Islet precursor cell (in vitro differentiated cells): ENCODE results near the gene ARL6IP6.
"Not testable (repeated sequence)": the region's sequence is repeated elsewhere in the genome, so short reads cannot be mapped to it uniquely, and the experiment has no call there.

ENCODE experiments used
- DNase-seq: peaks from one replicate; pipeline ENCODE4 v3.0.0-alpha.2; 2018

Gene ARL6IP6

DNA sequence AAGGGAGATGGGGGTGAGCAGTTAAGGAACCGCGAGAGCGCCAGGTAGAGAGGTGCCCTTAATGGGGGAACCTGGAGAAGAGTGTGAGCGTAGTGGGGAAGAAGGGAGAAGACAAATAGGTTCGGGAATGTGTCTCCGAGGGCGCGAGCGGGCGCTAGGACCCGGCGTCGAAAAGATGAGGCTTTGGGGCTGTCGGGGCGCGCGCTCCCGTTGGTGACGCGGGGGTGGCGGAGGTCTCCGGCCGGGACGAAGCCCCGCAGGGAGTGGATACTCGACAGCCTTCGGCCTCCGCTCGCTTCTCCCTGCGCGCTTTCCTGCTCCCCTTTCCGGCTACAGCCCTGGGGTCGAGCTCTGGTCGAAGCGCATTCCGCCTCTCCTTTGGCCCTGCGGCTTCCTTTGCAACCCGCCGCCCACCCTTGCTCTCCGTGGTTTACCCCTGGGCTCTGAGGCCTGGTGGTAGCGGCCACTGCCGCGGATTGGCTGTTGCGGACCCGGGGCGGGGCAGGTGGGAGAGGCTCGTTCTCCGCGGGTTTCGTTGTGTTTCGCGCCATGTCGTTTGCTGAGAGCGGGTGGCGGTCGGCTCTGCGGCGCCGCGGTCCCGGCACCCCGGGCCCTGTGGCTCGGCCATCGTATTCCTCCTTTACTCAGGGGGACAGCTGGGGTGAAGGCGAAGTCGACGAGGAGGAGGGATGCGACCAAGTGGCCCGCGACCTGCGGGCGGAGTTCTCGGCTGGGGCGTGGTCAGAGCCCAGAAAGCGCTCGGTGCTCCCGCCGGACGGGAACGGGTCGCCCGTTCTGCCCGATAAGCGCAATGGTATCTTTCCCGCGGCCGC is at the start of gene ARL6IP6:
Gene ARL6IP6, plus strand, starts transcription at position 545 of the 833 bp plus-strand sequence. Its CDS starts 5 bp downstream, at position 550.
- peak; percentile 96 for DNase-seq

- no peak for DNase-seq
Observed at GRCh38 chr2:152674334-152674733, 44.1 kb upstream of the ARL6IP6 start.

- DNase-seq, result no peak
Observed at GRCh38 chr2:152676461-152676860, 42.0 kb upstream of the ARL6IP6 start.

DNA sequence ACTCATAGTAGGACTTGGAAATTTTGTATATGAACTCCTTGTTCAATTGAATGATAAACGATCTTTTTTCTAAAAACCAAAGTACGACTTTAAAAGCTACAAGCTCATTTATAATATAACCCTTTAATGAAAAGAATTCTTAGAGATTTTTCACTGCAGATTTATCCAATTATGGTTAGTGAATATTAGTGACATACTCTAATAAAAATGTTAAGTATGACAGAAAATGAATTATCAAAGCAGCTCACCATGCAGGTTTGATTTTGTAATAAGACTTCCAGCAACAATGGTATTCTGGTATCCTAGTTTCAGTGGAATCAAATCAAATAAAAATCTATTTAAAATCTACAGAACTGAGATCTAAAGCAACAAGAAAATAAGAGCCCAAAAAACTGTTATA is 39.6 kb upstream of the ARL6IP6 start:
- no peak for DNase-seq

- DNase-seq, result no peak
Observed at GRCh38 chr2:152682663-152683062, 35.8 kb upstream of the ARL6IP6 start.

- DNase-seq, result no peak
Observed at GRCh38 chr2:152683400-152683799, 35.0 kb upstream of the ARL6IP6 start.

DNA sequence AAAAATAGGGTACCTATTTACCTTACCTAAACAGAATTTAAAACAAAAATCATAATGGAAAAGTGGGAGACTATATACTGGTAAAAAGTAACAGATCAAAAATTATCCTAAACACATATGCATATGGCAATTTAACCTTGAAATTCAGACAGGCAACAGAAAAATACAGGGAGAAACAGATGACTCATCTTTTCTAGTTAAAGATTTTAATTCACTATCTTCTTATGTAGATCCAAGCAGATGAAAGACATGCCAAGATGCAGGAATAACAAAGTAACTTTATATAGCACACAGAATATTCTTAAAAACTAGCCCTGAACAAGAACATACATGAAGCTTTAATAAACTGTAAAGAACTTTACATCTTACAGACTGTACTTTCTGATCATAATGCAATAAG is 32.1 kb upstream of the ARL6IP6 start:
- DNase-seq, result no peak

GRCh38 chr2:152693033-152693432 is 25.4 kb upstream of the ARL6IP6 start:
- no peak for DNase-seq

- peak; percentile 78 for DNase-seq
Observed at GRCh38 chr2:152694161-152694661, 24.2 kb upstream of the ARL6IP6 start.

- DNase-seq, result no peak
Observed at GRCh38 chr2:152695763-152696162, 22.7 kb upstream of the ARL6IP6 start.

DNA sequence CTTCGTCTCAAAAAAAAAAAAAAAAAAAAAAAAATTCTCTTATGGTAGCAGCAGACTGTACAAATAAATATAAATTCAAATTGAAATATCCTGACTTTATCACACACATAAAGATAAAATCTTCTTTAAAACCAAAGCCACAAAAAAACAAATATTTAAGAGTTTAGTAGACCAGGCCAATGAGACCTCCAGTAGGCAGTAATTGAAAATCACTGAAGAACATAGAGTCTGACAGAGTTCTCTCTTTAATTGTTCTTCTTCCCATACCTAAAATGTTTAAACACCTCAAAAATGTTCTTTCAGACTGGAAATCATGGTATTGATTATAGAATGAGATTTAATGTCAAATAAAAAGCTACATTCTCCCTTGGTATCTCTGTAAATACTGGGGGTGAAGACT is 21.9 kb upstream of the ARL6IP6 start:
- DNase-seq, result no peak

DNA sequence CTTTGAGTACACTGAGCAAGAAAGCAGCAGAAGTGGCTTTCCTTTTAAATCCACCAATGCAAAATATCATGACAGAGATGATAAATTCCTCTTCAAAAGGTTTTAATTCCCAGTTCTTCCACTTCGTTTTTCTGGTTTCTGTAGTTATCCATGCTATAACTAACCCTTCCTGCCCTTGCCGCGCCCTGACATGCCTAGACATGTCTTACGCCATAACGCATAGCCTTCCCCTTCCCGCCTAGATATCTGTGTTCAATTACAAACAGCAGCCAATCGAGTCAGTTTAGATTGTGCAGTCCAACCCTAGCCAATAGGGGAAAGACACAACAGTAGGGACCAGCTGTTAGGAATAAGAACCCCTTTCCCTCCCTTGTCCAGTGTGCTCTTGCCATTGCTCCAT is 17.2 kb upstream of the ARL6IP6 start:
- no peak for DNase-seq

DNA sequence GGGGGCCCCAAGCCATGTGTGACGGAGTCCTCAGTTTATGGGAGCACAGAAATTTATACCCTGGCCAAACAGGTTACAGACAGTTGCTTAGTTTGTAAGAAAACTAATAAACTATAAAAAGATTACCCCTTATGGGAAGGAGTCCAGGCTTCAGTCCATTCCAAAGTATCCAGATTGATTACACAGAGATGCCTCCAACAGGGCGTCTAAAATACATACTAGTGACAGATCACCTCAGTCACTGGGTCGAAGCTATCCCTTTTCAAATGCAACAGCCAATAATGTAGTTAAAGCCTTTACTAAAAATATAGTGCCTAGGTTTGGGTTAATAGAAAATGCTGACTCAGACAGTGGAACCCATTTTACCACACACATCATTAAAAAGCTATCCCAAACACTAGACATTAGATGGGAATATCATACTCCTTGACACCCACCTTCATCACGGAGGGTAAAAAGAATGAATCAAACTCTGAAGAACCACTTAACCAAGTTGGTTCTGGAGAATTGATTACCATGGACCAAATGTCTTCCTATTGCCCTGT is 11.9 kb upstream of the ARL6IP6 start:
- no peak for DNase-seq

GRCh38 chr2:152708742-152709141 is 9.7 kb upstream of the ARL6IP6 start:
- no peak for DNase-seq

- no peak for DNase-seq
Observed at GRCh38 chr2:152710713-152711112, 7.7 kb upstream of the ARL6IP6 start.

- no peak for DNase-seq
Observed at GRCh38 chr2:152715112-152715511, 3.3 kb upstream of the ARL6IP6 start.

GRCh38 chr2:152715854-152716428 is 2.5 kb upstream of the ARL6IP6 start:
- peak; percentile 61 for DNase-seq

GRCh38 chr2:152716805-152717227 is 1.6 kb upstream of the ARL6IP6 start:
- peak; percentile 58 for DNase-seq

- peak; percentile 99 for DNase-seq
Observed at GRCh38 chr2:152717228-152718075, 968 bp upstream of the ARL6IP6 start, which contains the start of gene PRPF40A. TSS of gene PRPF40A (minus strand) at chr2:152717461. CDS start at chr2:152717439, 22 bp downstream.

DNA sequence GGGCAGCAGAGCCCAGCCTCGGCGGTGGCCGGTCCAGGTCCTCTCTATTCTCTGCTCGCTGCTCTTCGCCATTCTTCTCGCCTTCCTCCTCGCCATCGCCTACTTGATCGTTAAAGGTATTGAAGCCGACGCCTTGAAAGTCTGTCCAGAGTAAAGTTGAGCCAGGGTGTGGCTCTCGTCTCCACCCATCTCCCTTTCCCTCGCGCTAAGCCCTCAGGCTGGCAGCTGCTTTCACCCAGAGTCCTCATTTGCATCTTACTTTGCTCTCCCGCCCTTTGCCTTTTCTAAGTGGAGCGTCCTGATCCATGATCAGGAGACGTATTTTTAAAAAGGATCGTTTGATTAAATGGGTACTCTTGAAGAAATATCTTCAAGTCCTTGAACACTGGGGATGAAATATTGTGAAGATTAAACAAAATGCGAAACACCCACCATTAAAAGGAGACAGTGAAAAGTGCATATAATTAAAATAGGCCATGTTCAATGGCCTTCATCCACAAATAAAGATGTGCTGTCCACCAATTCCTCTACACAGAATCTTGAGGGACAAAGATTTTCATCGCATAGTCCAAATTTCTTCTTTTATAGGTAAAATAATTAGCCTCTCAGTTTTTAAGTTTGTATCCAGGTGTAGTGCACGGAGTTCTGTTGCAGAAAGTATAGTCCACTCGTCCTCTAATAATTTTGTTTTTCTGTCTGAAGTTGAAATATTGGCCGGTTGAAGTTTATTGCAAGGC is 657 bp downstream of the ARL6IP6 start:
- peak; percentile 84 for DNase-seq

GRCh38 chr2:152720794-152721193 is 2.4 kb downstream of the ARL6IP6 start:
- DNase-seq, result no peak

GRCh38 chr2:152722639-152723038 is 4.2 kb downstream of the ARL6IP6 start:
- DNase-seq, result not testable (repeated sequence)
